Hematopoietic multipotent progenitor cell treated with erythropoietin and hydrocortisone succinate and interleukin-3 and kit ligand, for 6 days (in vitro differentiated cells): ENCODE data around the gene CMIP.

Experiments
- DNase-seq: peaks from one replicate; pipeline ENCODE4 v3.0.0-alpha.2; 2015

The CMIP gene

GRCh38 chr16:81647527-81647926 is 202.9 kb downstream of the CMIP start:
- no peak for DNase-seq

DNA sequence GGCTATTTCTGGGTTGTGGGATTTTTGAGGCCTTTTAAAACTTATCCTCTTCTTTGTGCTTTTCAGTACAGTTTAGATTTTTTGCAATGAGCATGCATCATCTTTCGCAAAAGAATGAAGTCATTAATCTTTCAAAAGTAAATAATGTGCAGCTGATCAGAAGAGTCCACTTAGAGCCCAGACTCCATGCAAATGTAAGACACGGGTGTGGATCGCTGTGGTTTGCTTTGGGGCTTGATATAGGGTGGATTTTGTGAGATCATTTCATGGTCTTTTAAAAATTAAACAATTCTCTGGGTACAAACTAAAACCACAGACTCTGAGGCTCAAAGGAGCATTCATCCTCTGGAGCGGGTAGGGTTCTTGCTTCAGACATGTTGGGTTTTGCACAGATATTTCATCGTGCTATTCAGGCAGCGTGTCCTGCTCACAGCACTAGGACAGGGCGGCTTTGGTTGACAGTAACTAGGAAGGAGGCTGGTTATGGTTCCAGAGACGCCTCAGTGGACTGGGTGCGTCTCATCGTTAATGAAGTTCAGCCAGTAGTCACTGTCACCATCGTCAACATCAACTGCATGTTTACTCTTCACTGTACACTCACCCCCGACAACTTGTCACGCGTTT is 205.1 kb downstream of the CMIP start:
- DNase-seq: no peak

DNA sequence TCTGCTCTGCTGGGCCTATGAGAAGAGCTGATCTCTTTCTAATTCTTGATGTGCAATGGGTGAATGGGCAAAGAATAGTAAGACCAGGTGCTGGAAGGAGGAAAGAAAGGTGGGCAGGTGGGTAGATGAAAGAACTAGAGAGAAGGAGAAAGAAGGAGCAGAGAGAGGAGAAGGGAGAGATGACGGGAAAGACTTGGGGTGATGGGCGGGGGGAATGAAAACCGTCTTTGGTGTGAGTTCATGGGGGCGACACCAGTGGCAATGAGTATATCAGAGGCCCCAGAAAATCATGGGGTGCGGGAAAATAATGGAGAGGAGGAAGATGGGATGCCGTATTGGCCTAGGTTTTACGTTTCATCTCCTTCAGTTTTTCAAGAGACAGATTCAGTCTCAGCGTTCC is 205.7 kb downstream of the CMIP start:
- DNase-seq: no peak

GRCh38 chr16:81650982-81651562 is 206.5 kb downstream of the CMIP start:
- peak; percentile 56 for DNase-seq

DNA sequence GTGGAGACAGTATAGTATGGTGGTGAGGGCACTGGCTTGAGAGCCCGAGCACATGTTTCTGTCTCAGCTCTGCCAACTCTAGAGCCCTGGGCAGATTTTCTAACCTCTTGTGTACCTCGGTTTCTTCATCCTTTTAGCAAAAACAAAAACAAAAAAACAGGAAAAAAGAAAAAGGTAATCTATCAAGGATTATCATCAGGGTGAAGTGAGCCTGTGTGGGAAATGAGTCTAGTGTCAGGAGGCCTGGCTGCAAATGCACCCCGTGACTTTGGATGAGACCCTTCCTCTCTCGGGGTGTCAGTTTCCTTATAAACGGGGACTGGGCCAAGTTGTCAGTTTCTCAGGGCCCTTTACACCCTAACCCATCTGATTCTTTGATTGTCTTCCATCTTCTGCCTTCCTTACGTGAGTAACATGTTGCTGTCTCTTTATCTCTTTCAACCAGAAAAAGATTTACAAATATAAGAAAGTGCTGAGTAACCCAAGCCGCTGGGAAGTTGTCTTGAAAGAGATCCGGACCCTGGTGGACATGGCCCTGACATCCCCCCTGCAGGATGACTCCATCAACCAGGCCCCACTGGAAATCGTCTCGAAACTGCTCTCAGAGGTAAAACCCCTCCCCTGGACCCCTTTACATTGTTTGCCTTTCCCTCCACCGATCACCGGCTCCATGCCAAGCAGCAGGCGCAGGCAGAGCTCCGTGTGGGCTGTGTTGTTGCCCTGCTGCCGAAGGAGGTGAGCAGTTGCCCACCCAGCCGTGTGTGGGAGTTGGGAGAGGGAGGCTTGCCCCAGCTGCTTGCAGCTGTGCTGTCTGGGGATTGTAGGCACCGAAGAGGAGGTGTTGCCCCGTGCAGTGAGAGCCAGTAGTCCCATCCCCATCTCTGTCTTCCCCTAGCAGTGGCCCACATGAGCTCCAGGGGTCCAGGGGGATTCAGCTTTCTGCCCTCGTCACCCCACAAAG is 207.4 kb downstream of the CMIP start:
- peak; percentile 87 for DNase-seq

GRCh38 chr16:81652798-81653505 is 208.3 kb downstream of the CMIP start:
- DNase-seq: no peak

GRCh38 chr16:81654346-81654745 is 209.7 kb downstream of the CMIP start:
- no peak for DNase-seq

DNA sequence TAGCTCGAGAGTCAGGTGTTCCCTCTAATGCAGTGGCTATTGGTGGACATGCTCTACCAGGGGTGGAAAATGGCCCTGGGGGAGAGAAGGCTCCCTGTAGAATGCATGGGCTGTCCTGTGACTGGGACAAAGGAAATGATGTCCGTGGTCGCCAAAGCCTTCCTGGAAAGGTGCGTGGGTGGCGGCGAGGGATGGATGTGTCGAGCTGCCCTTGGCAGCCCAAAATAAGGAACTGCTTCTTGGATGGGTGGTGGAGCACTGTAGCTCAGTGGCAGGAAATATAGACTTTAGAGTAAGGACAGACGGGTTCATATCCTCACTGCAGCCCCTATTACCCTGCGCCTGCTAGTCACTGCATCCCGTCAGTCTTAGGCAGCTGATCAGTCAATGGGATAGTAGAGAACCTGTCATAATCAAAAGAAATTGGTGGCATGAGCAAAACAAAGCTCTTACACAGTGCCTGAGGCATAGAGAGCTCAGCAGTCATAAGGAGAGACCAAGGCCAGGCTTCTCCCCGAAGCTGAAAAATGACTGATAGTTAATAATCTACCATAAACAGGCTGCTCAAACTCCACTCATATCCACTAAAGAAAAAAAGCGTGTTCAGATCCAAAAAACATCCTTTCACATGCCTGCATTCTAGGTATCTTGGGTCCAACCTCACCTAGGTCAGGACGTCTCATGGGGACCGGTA is 211.0 kb downstream of the CMIP start:
- DNase-seq: no peak

DNA sequence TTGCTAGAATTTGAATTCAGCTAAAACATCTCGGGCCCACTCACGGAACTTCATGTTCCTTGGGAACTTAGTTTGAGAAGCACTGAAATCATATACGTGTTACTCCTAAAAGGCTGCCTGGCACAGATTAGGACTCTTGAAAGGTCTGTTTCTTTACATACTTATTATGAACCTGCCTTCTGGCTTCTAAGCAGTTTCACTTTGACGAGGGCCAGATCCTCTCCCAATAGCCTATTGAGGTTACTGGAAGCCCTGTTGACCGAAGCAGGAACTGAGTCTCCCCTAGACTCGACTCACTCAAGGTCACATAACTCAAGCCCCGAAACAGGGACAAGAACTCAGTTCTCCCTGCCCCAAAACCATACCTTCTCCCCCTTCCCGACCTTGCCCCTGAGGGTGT is 212.6 kb downstream of the CMIP start:
- no peak for DNase-seq

DNA sequence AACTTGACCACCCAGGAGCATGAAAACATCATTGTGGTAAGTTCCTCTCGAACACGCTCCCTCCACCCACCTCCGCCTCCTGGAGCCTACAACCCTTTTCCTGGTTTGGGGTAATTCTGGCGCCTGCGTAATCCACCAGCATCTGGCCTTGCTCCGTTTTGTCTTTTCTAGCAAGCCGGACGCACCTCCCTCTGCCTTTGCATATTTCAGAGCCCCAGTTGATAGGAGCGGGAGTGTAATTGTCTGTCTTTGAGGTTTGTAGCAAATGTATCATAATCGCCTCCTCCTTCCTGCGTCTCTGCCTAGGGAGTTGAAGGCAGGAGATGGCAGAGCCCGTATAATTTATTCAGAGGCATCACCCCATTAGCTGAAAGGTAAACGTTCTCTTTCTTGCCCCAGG is 213.2 kb downstream of the CMIP start:
- no peak for DNase-seq

DNA sequence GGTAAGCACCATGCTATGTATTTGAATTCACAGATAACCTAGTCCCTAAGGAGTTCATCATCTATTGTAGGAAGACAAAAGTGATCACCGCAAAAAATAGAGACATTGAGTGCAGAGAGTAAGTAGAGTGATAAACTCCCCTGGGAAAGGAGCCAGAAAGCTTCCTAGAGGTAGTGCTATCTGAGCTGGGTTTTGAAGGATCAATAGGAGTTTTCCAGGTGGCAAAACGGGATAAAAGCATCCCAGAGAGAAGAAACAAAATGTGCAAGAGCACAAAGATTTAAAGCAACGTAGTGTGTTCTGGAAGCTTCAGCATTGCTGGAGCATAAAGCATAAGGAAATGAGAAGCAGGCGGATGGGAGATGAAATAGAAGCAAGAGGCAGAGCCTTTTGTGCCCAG is 213.8 kb downstream of the CMIP start:
- no peak for DNase-seq

GRCh38 chr16:81659249-81659648 is 214.6 kb downstream of the CMIP start:
- no peak for DNase-seq

GRCh38 chr16:81661082-81661481 is 216.5 kb downstream of the CMIP start:
- no peak for DNase-seq

DNA sequence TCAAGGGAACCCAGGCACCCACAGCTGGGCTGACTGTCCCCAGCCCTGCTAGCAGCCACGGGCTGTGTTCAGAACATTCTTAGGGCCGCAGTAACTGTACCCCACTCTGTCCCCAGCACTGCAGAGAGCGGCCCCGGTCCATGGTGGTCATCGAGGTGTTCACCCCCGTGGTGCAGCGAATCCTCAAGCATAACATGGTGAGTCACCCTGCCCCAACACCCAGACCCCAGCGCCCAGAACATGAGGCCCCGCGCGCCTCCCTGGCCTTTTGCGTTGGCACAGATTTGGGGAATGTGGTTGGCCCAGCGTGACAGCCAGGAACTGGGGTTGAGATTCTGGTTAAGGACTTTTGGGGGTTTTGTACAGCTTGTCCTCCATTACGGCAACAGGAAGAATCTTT is 219.5 kb downstream of the CMIP start:
- DNase-seq: no peak

DNA sequence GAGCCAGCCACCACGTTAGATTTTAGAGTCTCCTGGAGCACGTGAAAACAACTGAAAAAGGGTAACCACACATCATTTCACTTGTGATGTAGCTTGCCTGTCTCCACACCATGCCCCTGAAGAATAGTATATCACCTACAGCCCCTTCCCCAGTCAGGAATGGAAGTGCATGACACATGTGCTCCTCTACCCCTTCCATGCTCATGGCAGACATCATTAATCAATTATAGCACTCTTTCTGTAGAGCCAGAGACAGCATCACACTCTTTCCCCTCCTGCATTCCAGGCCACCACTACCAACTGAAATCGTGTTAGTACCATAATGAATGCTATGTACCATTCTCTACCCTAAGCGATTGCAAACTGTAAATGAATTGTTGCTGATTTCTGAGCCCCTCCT is 221.0 kb downstream of the CMIP start:
- DNase-seq: no peak

GRCh38 chr16:81666113-81666512 is 221.5 kb downstream of the CMIP start:
- DNase-seq: no peak

- DNase-seq: no peak
Measured at GRCh38 chr16:81668243-81669097, 223.9 kb downstream of the CMIP start.

DNA sequence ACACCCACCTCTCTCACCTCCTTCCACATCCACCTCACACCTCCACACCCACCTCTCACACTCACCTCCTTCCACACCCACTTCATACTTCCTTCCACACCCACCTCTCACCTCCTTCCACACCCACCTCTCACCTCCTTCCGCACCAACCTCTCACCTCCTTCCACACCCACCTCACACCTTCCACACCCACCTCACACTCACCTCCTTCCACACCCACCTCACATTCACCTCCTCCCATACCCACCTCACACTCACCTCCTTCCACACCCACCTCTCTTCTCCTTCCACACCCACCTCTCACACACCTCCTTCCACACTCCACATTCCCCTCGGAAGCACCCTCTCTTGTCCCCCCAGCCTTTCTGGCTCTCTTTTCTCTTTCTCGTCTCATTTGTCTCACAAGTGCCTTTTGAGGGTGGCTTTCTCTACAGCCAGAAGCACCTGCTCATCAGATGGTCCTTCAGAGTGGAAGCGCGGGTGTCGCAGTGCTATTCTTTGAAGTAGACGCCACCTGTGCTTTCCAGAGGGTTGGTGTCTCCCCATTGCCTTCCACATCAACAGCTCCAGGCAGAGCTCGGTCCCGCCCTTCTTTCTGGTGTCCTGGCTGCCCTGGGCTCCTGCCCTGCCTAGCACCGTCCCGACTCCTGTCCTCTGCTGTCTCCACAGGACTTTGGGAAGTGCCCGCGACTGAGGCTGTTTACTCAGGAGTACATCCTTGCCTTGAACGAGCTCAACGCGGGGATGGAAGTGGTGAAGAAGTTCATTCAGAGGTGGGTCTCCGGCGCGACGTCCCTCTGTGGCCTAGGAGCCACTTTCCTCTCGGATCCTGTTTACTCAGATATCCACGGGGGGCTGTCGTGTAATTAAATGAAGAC is 225.1 kb downstream of the CMIP start:
- DNase-seq: no peak

DNA sequence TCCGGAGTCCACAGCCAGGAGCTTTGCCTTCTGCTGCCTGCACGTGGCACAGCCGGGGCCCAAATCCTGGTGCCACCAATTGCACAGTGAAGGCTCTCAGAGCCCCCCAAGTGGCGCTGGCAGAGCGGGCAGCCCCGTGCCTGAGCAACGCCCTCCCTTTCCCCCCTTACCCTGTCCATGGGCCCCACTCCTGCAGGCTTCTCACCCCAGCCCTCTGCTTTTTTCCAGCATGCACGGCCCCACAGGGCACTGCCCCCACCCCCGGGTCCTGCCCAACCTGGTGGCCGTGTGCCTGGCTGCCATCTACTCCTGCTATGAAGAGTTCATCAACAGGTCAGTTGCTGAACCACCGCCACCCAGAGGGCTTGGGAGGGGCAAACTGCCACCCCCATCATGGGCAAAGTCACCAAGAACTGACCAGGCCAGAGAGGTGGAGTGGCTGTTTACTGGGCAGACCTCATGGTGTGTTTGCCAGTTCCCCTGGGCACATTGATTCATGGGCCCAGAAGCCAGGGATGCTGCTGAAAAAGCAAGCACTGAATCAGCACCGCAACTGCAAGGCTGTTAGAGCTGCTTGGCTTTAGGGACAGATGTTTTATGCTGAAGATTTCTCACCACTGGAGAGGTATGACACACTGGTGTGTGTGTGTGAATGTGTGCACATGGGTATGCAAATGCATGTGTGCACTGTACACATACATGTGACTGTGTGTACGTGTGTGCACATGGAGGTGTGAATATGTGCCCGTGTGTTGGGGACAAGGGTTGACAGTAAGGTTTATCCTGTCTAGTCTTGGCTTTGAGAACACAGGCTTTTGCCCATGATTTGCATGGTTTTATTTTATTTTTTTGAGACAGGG is 227.4 kb downstream of the CMIP start:
- no peak for DNase-seq

DNA sequence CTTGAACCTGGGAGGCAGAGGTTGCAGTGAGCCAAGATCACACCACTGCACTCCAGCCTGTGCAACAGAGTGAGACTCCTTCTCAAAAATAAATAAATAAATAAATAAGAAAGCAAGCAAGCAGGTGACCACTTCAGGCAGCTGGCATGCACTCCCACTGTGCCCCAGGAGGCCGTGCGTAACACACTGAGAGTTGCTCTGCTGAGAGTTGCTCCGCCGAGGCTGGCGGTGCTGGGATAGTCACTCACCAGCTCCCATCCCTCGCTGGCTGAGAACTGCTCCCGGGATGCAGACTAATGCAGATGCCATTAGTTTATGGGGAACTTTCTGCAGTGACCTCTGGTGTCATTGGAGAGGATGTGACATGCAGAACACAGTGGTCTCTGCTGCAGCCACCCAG is 228.8 kb downstream of the CMIP start:
- DNase-seq: no peak
